AG04449 (cell line): ENCODE measurements around the gene MIA3.
A peak's percentile ranks its signal among the peaks of the same experiment; 100 is the strongest.

Experiments
- CTCF ChIA-PET: fragments of 350-600 bp; formaldehyde crosslinking; extraction: SDS; loops from one replicate; lab custom pipeline; 2021; ENCODE audit warnings: antibody characterized with exemption; lab: Yijun Ruan, JAX
- POLR2A ChIA-PET: fragments of 400-600, 350-600 bp; formaldehyde crosslinking; extraction: SDS; loops from one replicate; lab custom pipeline; 2020; ENCODE audit warnings: antibody characterized with exemption, inconsistent platforms; lab: Yijun Ruan, JAX
- DNase-seq: peaks from one replicate; pipeline ENCODE4 v3.0.0-alpha.2; 2010; ENCODE audit warnings: low read depth, low spot score
- H3K4me3 ChIP-seq: 2 replicates; pipeline ENCODE4 v1.5.1; 2011; ENCODE audit warnings: low read depth, mild to moderate bottlenecking, control low read depth, low read length
- CTCF ChIP-seq: IDR thresholded peaks from one replicate; pipeline ENCODE4 v1.5.1; 2011; ENCODE audit warnings: mild to moderate bottlenecking, moderate library complexity, low read length, control low read depth, inconsistent platforms; ENCODE audit not compliant: insufficient read depth; ENCODE audit errors: missing control alignments

MIA3 gene

GRCh38 chr1:222634180-222635013, 16.5 kb downstream of the MIA3 start:
- peak; percentile 68 for TF ChIP-seq CTCF
- no peak overlapping the region for H3K4me3 ChIP-seq
- ChIA-PET CTCF (interaction anchor here (0.6 to 6.1 kb wide), 28 partner anchors 10 to 1156 kb away, joined by 3 to 179 read pairs (median 4); partner anchors contain the start of gene TAF1A), POLR2A (interaction anchor here (0.8 kb wide), 1 partner anchor 10 kb away, joined by 4 read pairs; no protein-coding TSS in a partner anchor)
- DNase-seq, result peak; percentile 65

- no peak for TF ChIP-seq CTCF
- ChIA-PET CTCF (interaction anchor here (1.2 to 3.0 kb wide), 2 partner anchors 9 to 176 kb away, joined by 4 to 27 read pairs; no protein-coding TSS in a partner anchor), POLR2A (no interaction called here)
- no peak for DNase-seq
- H3K4me3 ChIP-seq, result no peak overlapping the region
These were observed 23.5 kb downstream of the MIA3 start for GRCh38 chr1:222641269-222641948.

DNA sequence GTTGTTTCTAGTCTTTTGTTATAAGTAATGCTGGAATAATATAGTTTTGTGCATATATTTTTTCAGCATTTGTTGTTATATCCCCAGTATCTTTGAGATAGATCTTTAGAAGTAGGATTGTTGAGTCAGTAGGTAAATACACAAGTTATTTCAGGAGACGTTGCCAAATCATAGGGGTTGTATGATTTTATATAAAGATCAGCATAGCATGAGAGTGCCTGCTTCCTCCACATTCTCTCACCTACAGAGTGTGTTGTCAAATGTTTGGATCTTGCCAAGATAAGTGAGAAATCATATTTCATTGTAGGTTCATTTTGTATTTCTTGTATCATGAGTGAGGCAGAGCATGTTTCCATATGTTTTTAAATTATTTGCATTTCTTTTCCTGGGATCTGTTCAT, 24.6 kb downstream of the MIA3 start:
- DNase-seq, result no peak
- H3K4me3 ChIP-seq, result no peak overlapping the region
- ChIA-PET POLR2A (no interaction called here), CTCF (interaction anchor here (1.0 to 3.0 kb wide), 3 partner anchors 8 to 178 kb away, joined by 3 to 27 read pairs (median 19); no protein-coding TSS in a partner anchor)
- TF ChIP-seq CTCF, result no peak

GRCh38 chr1:222643606-222643937, 25.7 kb downstream of the MIA3 start:
- ChIA-PET CTCF (interaction anchor here (0.7 to 2.8 kb wide), 6 partner anchors 9 to 1560 kb away, joined by 3 to 19 read pairs (median 3); no protein-coding TSS in a partner anchor), POLR2A (interaction anchor here (0.9 to 1.2 kb wide), 2 partner anchors 9 to 179 kb away, joined by 3 to 4 read pairs; no protein-coding TSS in a partner anchor)
- DNase-seq, result no peak
- no peak for TF ChIP-seq CTCF
- H3K4me3 ChIP-seq, result peak overlapping the region; percentile 72

DNA sequence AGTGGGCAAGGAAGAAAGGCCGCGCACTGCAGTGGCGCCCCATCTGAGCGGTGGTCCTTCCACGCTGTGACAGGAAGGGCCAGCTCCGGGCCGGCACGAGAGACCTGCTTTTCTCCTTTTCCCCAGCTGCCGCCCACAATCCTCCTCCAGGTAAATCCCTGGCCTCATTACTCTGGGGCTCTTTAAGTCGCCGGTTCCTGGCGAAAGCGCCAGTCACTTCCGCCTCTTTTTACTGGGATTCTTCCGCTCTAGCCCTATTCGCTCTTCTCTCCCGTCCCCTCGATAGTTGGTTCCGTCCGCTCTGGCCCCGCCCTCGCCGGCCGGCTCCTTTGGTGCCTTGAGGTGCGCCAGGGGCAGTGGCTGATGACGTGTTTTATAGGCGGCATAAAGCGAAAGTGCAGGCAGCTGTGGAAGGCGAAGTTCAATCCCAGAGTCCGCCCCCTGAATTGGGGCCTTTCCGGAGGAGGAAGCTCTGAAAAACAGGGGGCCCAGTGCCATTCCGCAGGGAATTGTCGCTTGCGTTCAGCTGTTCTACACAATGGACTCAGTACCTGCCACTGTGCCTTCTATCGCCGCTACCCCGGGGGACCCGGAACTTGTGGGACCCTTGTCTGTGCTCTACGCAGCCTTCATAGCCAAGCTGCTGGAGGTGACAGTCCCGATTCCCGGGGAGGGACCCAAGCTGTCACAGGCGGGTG, 26.2 kb downstream of the MIA3 start:
- CTCF ChIA-PET, result interaction anchor here (0.7 to 2.8 kb wide), 6 partner anchors 9 to 1559 kb away, joined by 3 to 19 read pairs (median 4); no protein-coding TSS in a partner anchor
- DNase-seq, result peak; percentile 88
- peak overlapping the region; percentile 72 for H3K4me3 ChIP-seq
- POLR2A ChIA-PET, result interaction anchor here (0.9 to 1.3 kb wide), 3 partner anchors 10 to 179 kb away, joined by 3 to 4 read pairs (median 3); partner anchors contain the start of genes AIDA and BROX
- no peak for TF ChIP-seq CTCF
